ENCODE measurements around the gene ZNF138.

GRCh38 chr7:64853679-64854078 lies 59.5 kb downstream of the ZNF138 start:
- TF ChIP-seq CTCF (IDR thresholded peaks at IDR 0.05 in 4 of 5, conservative IDR thresholded peaks at IDR 0.05 in 1 of 5) (no peak), POLR2A (IDR thresholded peaks at IDR 0.05) (no peak)
